ENCODE measurements around the gene SLC16A6.
"Not testable (repeated sequence)": the region's sequence is repeated elsewhere in the genome, so short reads cannot be mapped to it uniquely, and the experiment has no call there.

SLC16A6 gene

GRCh38 chr17:68310152-68310551 lies 19.2 kb upstream of the SLC16A6 start:
- DNase-seq (ENCODE audit: low spot score): no peak

GRCh38 chr17:68309066-68309670 lies 18.2 kb upstream of the SLC16A6 start:
- not testable (repeated sequence) for DNase-seq (ENCODE audit: low spot score)

DNA sequence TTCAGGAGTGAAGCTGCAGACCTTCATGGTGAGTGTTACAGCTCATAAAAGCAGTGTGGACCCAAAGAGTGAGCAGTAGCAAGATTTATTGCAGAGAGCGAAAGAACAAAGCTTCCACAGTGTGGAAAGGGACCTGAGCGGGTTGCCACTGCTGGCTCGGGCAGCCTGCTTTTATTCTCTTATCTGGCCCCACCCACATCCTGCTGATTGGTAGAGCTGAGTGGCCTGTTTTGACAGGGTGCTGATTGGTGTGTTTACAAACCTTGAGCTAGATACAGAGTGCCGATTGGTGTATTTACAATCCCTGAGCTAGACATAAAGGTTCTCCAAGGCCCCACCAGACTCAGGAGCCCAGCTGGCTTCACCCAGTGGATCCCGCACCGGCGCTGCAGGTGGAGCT lies 17.6 kb upstream of the SLC16A6 start:
- not testable (repeated sequence) for DNase-seq (ENCODE audit: low spot score)

GRCh38 chr17:68307443-68307842 lies 16.5 kb upstream of the SLC16A6 start:
- no peak for DNase-seq (ENCODE audit: low spot score)

- DNase-seq (ENCODE audit: low spot score): no peak
Measured at GRCh38 chr17:68306819-68307218, 15.9 kb upstream of the SLC16A6 start.

DNA sequence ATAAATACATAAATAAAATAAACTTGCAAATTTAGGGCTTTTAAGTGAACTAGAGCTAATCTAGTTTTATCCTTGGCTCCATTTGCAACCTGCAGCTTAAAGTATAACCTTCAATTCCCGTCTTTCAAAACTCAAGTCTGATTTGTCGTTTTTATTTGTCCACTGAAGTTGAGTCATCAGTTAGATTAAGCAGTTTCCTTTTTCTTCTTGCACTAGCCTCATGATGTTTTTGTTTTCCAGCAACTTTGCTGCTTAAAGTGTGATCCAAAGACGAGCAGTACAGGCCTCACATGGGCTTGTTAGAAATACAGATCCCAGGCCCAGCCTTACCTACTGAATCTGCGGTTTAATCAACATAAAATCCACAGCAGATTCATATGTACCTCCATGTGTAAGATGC lies 14.2 kb upstream of the SLC16A6 start:
- no peak for DNase-seq (ENCODE audit: low spot score)

DNA sequence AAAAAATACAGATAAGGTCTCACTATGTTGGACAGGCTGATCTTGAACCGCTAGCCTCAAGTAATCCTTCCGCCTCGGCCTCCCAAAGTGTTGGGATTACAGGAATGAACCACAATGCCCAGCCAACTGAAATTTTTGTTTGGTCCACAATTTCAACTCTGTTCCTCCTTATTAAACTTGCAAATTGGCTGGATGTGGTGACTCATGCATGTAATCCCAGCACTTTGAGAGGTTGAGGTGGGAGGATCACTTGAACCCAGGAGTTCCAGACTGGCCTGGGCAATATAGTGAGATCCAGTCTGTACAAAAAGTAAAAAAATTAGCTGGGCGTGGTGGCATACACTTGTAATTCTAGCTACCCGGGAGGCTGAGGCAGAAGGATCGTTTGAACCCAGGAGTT lies 13.8 kb upstream of the SLC16A6 start:
- DNase-seq (ENCODE audit: low spot score): no peak

DNA sequence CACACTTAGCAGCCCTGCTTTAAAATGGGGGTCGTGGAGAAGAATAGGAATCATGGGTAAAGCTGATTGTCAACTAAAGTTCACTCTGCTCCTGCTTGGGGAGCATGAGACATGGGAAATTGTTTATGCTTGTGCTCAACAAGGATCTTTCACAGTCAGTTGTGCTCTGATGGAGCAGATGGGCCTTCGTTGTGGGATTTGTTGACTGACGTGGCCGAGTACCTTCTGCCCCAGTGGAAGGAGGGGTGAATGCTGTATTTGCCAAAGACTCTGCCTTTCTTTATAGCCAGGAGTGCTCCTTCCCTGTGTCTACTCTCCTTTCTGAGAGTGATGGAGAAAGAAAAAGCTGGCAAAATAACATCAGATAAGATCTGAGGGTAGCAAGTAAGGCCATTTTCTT lies 11.7 kb upstream of the SLC16A6 start:
- DNase-seq (ENCODE audit: low spot score): no peak

DNA sequence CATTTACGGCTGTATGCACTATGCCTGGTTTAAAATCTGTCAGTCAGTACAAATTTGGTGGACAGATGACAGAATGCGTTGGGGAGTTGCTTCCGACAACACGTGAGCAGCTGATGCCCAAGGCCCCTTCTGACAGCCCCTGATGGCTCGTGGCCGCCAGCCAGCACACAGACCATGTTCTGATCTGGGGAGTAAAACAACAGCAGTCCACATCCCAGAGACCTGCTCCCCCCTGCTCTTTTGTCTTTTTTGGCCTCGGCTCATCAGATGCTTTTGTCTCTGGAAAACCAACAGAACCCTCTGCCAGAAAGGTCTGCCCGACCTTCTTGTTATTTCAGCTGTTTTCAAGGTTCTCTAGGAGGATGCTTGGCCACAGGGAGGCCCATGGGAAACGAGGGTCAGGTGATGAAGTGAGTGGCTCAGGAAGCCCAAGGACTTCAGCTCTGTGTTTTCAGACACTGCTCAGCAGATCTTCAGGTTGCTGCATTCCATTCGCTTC lies 11.2 kb upstream of the SLC16A6 start:
- no peak for DNase-seq (ENCODE audit: low spot score)

DNA sequence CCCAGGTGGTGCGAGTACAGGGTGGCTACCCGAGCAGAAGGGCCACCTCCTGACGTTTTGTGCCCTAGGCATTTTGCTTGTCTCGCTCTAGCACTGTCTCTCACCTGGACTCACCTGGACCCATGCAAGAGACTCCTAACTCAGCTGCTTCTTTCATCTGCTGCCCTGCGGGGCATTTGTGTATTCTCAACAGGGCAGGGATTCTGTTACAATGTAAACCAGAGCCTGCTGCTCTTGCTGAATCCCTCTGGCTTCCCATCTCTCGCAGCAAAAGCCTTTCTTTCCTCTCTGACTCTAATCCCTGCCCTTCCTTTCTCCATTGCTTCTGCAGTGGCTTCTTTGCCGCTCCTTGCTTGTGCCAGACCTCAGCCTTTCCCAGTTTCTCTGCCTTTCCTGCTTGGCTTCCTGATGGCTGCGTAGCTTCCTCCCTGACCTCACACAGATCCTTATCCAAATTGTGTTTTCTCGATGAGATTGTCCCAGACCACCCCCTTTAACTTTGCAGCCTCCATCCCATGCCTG lies 10.6 kb upstream of the SLC16A6 start:
- no peak for DNase-seq (ENCODE audit: low spot score)

GRCh38 chr17:68299817-68300216 lies 8.9 kb upstream of the SLC16A6 start:
- DNase-seq (ENCODE audit: low spot score): no peak

GRCh38 chr17:68298601-68299000 lies 7.7 kb upstream of the SLC16A6 start:
- DNase-seq (ENCODE audit: low spot score): no peak

DNA sequence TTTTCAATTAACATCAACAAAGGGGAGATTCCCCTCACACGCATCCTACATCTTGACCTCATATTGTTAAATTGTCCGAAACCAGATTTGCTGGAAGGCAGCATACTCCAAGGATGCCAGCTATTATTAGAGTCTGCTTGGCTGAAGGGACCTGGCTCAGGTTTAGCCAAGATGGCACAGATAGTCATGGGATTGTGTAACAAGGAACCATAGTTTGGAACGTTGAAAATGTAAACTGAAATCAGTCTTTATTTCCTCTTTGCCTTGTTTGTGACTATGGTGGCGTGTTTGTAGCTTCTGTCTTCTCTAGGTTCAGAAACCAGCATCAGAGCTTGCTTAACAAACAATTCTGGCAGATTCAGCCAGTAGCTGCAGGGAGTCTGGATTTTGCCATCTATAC lies 6.3 kb upstream of the SLC16A6 start:
- no peak for DNase-seq (ENCODE audit: low spot score)

DNA sequence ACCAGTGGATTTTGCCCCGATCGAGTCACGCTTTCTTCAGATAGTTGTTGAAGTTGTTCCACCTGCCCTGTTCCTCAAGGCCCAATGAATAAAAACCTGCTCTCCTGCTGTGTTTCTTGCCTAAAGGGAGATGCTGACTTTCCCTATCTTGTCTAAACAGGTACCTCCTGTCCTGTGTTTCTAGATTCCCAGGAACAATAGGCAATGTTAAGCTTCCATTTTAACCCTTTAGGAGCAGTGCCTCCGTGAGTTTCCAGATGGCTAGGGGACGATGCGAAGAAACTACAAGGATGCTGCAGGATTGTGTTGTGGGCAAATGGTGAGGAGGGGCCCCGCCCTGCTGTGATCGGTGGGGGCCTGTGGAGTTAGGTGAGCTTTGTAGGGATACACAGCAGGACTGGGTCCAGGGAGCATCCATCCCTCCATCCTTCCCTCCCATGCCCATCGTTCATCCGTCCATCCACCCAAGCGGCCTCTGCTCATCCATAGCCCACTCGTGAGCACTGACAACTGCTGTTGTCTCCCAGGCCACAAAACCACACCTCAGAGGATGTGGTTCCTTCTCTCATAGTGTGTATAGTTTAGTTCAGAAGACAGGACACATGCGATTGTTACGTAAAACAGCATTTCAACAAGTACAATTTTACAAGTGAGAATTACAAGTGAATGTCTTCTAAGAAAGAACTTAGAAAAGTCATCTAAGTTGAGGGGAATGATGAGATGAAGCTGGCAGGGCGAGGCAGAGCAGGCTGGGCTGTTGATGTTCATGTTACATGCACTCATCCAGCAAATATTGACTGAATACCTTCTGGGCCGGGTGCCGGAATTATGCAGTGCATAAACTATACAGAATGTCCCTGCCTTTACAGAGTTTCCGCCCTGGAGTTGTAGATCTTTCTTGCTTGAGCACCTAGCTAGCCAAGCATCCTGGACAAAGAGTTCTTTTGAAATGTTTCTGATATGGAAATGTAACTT lies 5.6 kb upstream of the SLC16A6 start:
- no peak for DNase-seq (ENCODE audit: low spot score)

DNA sequence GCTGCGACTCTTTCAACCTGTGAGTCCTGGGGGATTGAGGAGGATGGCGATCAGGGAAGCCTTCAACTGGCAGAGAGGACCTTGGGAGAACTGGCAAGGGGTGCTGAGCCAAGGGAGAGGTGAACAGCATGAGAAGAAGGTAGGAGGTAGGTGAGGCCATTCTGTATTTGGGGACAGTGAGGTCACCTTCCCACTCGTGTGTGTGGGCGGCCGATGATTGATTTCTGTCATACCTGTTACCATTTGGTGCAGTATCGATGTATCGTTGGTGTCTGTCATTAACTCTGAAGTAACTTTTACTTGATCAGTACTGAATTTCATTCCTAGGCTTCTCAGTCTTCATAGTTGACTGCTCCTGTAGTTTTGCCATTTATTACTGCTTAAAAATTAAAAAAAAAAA lies 4.2 kb upstream of the SLC16A6 start:
- no peak for DNase-seq (ENCODE audit: low spot score)

DNA sequence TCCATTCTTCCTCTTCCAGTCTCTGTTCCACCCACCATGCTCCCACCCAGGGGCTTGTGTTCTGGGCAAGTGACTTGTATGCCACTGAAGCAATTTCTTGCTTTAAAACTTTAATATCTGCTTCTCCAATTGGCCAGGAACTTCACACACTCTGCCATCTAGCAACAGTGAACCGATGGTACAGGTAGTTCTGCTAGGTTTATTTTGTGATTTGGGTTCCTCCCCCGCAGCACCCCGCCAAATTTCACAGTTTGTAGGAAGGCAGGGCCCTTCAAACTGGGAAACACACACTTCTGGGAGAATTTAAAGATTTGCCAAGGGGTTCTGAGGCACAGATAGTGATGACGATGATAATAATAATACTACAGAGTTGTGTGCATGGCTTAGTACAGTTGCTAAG lies 3.7 kb upstream of the SLC16A6 start:
- DNase-seq (ENCODE audit: low spot score): no peak

GRCh38 chr17:68294196-68294555 lies 3.2 kb upstream of the SLC16A6 start:
- DNase-seq (ENCODE audit: low spot score): no peak

DNA sequence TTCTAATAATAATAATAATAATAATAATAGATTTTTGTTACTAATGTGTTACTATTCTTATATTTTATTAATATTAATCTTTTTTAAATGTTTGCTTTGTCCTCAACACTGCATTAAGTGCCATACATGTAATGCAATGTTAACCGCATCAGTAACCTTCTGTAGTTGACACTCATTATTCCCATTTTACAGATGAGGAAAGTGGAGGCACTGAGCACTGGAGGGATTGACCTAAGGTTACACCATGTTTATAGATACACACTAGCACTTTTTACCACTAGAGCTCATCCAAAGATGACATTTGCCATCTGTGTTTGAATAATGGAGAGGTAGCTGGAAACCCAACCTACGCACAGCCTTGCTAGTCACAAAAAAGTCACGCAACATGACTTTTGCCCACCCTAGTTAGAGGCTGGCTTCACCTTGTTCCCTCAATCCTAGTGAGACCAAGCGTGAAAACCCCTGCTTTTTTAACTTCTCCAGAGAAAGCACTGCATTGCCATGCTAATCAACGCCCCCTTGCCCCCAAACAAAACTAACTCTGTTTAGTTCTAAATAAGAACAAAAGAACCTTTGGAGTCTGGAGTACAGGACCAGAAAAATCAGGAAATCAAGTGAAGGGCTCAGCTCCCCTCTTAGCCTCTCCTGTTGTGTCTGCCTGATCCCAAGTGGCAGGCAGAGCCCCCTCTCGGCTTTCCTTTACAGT lies 2.7 kb upstream of the SLC16A6 start:
- no peak for DNase-seq (ENCODE audit: low spot score)

DNA sequence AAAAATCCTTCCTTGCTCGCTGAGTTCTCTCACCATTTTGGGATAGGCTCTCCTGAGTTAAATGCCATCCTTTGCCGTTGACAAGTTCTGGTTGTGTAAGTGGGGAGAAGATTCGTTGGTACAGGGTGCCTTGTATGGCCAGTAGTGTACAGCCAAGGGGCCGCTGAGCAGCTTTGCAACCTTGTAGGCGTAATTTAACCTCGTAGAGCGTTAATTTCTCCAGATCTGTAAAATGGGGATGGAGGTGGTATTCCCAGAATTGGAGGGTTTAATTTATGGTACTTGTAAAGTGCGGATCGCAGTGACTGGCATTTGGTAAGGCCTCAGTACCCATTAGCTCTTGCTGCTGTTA lies 1.7 kb upstream of the SLC16A6 start:
- no peak for DNase-seq (ENCODE audit: low spot score)

GRCh38 chr17:68291836-68292688 lies 1.1 kb upstream of the SLC16A6 start:
- peak; percentile 92 for DNase-seq (ENCODE audit: low spot score)

GRCh38 chr17:68290268-68290954 lies 516 bp downstream of the SLC16A6 start:
- no peak for DNase-seq (ENCODE audit: low spot score)
